Uterus (tissue), 2 donors: ENCODE data around the gene LIG1.
"Not testable (repeated sequence)": the region's sequence is repeated elsewhere in the genome, so short reads cannot be mapped to it uniquely, and the experiment has no call there.

ENCODE experiments used
- CTCF ChIP-seq, 4 experiments: fragments of 200-600 bp in 2 of 4; fragments of 450-650 bp in 2 of 4; sonication (generic) in 2 of 4; IDR thresholded peaks; one replicate each; pipeline ENCODE4 v1.5.1; 2016 to 2019; ENCODE audit warnings: antibody characterized with exemption in 4 of 4, mild to moderate bottlenecking in 2 of 4, moderate library complexity in 1 of 4
- POLR2A ChIP-seq, 2 donors: fragments of 450-650 bp; IDR thresholded peaks; one replicate each; pipeline ENCODE4 v1.6.1; 2016; ENCODE audit warnings: antibody characterized with exemption in 2 of 2, mild to moderate bottlenecking in 1 of 2, moderate library complexity in 1 of 2

GRCh38 chr19:48070177-48070769 lies 99.9 kb downstream of the LIG1 start:
- not testable (repeated sequence) for TF ChIP-seq POLR2A, CTCF (IDR thresholded peaks at IDR 0.05)
